ENCODE data around the gene AFF2.
"Not testable (repeated sequence)": the region's sequence is repeated elsewhere in the genome, so short reads cannot be mapped to it uniquely, and the experiment has no call there.

Gene AFF2

DNA sequence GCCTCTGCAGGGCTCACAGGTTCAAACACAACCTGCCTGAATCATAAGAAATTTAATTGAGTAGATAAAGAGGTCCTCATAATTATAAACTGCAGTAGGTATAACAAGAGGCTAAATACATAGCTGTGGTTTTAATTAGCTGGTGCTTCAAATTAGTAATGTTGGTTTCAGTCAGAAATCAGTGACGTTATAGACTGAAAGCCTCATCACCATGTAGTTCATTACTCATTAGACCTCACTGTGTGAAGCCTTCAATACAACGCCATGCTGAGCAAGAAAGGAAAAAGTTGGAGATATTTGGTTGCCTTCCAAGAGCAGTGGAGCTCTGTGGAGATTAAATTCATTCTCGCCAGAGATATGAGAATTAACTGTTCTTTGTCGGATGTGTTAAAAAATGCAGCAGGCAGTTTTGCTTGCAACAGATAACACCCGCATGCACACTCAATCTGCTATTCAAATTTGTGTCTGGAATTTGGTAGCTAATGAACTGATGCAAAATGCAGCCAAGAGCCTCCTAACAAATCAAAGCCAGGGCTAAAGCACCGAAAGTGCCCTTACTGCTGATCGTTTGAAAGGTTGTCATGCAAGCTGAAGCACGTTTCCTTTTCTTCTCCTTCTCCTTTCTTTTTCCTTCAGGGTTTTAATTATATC is 148.9 kb downstream of the AFF2 start:
- no peak for DNase-seq

DNA sequence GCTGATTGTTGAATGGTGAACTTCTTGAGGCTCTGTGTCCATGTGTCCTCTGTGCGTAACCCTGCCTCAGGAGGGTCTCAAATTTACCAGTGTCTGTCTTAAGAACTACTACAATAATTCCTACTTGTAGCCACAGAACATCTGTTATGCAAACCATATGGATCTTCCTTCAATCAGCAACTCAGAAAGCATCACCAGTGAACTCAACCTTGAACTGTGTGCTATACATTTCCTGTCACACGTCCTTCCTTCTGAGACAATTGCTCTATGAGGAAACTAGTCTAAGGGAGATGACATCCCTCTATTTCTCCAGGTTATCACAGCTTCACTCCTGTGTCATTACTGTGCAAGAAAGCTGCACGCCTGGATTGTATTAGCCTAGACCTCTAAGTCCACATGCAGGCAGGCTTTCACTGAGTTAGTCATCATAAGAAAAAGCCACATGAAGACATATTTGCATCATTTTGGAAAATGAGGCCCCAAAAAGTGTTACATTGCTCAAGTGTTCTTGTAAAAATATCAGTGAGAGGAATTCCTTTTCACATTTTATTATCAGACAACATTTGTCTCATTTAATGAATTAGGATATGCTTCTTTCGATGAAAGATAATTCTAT is 157.8 kb downstream of the AFF2 start:
- no peak for DNase-seq

DNA sequence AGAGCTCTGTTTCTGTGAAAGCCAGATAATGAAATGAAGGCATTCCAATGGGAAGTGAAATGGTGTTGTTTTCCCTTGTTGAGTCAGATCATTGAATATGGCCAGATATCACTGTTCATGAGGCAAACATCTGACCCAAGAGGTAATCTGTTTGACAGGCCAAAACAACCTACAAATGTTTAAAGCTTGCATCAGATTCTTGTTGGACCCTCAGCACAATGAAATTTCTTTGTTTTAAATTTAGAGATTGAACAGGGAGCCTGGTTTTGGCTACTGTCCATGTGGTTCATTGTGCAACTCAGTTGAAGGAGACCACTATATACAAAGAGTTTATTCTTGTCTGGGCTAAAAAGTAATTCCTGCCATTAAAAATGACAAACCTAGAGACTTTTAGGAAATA is 159.1 kb downstream of the AFF2 start:
- no peak for DNase-seq

DNA sequence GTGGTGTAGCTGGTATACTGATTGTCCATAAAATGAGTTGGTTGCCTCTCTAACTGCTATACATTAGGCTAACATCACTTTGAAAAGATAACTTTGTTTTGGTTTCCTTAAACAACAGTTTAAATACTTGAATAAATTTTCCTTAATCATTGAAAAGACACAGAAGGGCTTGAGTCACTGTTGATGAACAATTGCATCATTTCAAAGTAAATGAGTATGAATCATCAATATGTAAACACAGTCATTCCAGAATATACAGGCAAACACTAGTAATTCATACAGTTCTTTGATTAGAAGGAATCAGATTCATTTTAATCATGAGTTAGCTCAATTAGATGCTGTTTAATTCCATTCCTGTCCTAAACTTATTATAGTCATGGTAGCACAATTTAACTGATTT is 160.6 kb downstream of the AFF2 start:
- DNase-seq = no peak

DNA sequence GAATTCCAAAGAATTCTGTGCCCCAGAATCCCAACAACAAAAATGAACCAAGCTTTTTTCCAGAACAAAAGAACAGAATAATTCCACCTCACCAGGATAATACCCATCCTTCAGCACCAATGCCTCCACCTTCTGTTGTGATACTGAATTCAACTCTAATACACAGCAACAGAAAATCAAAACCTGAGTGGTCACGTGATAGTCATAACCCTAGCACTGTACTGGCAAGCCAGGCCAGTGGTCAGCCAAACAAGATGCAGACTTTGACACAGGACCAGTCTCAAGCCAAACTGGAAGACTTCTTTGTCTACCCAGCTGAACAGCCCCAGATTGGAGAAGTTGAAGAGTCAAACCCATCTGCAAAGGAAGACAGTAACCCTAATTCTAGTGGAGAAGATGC is 161.6 kb downstream of the AFF2 start:
- DNase-seq = no peak

DNA sequence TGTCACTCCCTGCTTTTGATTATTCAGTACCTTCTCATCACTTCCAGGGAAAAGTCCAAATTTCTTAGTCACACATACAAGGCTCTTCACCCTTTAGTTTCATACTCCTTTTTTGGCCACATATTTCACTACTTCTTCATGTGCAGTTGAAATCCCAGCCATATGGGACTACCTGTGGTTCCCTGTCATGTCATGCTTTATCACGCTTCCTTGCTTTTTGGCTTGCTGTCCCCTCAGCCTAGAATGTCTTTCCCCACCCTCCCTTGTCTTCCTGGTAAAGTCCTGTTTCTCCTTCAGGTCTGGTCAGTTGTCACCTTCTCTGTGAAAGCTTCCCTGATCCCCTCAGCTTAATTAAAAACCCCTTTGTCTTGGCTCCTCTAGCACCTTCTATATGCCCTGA is 163.8 kb downstream of the AFF2 start:
- DNase-seq = no peak

DNA sequence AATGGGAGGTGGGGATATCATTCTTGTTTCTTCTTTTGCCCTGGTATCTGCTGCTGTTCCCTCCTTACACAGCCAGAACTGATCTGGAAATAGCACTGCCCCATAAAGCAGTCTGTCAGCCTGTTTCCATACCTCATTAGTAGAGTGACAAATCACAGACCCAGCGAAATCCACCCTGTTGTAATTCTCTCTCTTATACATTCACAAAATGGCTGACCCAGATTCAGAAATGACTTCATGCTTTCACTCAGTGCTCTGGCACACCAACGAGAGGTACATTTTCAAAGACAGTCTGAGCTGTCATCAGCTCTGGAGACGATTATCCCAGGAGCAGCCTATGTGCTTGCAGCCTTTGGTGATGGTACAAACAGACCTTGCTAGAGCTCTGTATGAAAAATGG is 164.6 kb downstream of the AFF2 start:
- no peak for DNase-seq

DNA sequence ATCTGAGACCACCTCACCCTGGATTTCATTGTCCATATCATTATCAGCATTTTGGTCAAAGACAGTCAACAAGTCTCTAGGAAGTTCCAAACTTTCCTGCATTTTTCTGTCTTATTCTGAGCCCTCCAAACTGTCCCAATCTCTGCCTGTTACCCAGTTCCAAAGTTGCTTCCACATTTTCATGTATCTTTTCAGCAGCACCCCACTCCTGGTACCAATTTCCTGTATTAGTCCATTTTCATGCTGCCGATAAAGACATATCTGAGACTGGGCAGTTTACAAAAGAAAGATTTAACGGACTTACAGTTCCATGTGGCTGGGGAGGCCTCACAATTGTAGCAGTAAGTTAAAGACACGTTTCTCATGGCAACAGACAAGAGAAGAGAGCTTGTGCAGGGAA is 168.8 kb downstream of the AFF2 start:
- DNase-seq = not testable (repeated sequence)

DNA sequence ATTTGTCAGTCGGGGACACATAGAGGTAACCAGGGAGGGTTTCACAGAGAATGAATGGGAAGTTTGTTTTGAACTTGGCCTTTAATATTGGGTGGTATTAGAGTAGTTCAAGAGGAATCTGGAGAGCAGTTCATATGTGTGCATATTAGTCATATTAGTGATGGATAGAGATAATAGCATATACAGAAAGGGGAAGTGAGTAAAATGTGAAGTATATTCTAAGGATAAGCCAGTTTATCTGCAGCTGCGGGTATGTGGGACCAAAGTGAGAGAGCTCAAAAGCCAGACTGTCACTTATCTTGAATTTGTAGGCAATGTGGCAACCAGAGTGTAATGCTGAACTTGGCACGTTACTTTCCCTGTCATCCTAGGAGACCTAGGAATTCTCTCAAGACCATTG is 169.9 kb downstream of the AFF2 start:
- DNase-seq = no peak

DNA sequence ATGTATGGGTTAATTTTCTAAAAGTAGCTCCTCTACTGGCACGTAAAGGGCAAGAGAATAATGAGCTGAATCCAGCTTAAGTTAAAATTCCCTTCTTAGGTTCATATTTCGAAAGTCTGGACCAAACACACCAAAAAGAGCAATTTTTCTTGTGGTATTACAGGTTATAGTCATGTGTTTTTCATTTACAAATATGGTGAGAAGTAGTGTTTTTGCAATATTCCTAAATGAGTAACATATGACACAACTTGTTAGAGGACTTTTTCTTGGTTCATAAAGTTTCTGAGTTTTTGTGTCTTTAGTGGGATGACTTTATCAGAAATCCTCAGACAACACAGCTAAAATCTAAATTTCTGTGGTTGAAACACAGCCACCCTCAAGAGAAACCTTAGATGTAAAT is 172.1 kb downstream of the AFF2 start:
- DNase-seq = no peak

DNA sequence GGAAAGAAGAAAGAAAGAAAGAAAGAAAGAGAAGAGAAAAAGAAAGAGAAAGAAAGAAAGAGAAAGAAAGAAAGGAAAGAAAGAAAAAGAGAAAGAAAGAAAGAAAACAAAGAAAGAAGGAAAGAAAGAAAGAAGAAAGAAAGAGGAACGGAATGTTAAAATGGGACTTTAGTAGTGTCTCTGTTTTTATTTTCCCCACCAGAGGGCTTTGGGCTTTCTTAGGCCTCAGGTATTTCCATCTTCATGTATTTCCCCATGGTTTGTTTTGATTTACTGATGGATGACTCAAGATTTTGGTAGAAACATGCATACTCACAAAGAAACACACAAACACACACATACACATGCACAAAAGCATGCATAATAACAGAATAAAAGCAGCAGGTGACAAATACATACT is 181.2 kb downstream of the AFF2 start:
- no peak for DNase-seq

DNA sequence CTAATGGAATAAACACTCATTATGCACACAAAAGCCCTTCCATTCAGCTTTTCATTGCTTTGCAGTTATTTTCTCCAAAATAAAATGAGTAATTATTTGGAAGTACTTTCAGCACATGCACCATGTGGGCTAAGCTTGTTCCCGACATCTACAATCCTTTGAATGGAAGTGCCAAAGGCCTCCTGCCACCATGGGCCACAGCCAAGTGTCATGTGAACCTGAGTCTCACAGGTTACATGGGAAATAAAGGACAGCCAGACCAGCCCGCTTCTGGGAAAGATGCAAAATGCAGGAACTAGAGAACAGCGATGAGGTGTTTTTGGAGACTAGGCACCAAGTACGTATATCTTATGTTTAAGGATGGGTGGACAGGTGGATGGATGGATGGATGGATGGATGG is 181.8 kb downstream of the AFF2 start:
- no peak for DNase-seq

DNA sequence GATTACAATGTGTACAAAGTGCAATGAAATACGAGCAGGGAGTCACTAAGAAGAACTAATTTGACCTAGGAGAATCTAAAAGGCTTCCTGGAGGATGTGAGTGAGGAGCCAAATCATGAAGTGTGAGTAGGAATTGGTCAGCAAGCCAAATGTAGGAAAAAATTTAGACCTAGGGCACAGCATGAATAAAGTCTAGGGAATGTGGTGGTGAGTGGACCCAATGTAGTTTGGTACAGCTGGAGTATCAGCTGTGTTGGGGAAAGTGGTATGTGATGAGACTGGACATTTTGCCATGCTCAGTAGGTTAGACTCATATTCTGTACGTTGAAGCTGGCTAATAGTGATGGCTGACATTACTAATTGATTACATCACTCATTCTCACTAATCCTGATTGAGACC is 191.0 kb downstream of the AFF2 start:
- no peak for DNase-seq

DNA sequence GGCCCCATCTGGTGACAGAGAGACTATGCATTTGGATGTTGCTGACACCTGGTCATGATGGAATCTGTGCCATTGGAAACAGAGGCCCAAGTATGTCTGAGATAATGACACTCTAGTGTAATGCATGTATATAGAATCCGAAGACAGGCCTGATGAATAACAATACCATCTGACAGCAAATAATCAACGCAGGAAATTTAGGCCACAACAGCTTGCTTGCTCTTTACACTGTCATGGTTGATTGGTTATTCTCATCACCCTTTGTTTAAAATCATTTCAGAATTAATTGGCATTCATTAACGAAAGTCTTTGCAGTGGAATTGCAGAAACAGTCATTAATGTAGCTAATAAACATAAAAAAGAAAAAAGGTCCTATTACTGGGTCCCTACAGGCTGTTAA is 194.8 kb downstream of the AFF2 start:
- no peak for DNase-seq

DNA sequence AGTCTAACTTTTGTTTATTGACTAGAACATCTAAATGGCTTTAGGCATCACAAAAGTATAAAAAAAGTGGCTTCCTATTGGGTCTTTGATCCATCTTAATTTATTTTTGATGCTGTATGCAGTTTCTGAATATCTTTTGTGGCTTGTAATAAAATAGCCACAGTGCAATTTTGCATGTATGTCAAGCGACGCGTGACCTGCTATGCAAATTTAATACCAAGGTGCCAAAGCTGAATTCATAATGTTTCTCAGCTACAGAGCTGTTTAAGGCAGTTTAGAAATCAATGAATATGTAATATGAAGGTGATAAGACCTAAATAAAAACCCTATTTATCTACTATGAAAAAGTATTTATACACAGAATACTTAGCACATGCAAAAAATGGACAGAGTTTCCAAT is 197.8 kb downstream of the AFF2 start:
- no peak for DNase-seq

DNA sequence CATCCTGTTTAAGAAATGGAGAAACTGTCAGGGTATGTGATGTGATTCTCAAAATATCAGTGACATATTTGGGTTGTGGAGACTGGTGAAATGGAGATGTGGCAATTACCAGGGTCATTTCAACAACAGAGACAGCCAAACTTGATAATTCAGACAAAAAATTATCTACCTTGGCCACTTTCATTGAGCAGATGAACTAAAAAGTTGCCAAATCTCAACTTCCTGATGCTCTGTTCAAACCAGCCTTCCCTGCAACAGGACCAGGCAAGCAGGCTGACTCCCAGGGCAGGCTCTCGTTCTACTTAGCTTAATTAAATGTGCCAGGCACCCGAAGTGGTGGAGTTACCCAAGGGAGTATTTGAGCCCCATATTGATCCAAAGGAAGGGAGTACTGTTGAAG is 199.6 kb downstream of the AFF2 start:
- DNase-seq = no peak

DNA sequence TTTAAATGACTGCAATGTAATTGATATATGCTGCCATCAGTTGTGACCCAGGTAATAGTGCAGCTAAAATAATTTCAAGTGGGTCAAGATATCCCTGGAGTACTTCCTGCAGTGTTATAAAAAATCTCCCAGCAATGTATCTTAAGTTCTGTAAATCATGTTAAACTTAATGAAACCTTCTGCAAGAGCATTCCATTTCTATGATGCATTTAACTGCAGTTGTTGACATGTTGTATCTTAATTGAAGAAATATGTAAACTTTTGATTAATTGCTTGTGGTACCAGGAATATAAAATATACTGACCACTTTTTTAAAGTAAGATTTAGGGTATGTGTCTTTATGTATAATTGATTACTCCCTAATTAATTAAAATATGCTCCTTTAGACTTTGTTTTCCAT is 213.6 kb downstream of the AFF2 start:
- DNase-seq = no peak

DNA sequence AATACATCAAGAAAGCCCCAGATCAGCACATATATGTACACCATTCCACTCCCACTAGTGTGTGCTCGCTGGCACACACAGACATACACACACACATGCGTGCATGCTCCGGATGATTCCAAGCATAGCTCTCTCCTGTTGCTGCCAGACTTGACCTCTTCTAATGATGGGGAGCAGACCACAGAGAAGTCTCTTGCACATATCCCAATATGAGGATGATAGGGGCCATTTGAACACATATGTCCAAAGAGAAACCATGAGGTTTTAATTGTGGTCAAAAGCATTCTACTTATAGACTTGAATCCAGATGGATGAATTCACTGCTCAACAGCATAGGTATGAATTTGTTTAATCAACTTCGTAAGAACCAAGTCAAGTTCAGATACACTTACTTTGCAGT is 214.9 kb downstream of the AFF2 start:
- DNase-seq = no peak

DNA sequence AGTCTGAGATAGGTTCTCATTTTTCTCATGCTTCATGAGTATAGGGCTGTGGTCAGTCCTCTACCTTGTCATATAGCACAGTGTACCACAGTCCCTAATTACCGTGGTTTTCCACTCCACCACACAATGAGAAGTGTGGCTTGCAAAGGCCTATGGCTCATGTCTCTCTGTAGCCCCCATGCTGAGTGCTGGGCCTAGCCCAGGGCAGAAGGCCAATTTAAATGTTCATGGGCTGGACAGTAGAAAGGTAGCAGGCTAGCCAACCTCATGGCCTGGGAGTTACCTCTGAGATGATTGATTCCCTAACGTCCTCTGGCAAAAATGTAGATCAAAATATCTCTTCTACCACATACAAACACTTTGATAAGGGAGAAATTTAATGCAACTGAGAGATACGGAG is 222.5 kb downstream of the AFF2 start:
- DNase-seq = no peak

DNA sequence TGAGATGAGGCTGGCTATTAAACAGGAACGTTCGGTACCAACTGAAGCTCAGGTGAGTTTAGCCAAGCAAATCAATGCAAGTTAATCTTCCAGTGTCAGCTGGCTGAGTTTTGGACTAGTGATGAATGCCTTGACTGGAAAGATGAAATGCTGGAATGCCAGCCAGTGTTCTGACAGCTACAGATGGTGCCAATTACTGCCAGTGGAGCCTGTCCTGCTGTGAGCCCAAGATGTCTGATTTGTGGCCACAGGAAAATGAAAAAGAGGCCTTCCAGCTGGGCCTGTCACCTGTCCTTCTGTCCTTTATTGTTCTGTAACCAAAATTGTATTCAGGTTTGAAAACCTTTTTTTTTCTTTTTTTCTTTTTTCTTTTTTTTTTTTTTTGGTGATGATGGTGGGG is 223.1 kb downstream of the AFF2 start:
- no peak for DNase-seq

DNA sequence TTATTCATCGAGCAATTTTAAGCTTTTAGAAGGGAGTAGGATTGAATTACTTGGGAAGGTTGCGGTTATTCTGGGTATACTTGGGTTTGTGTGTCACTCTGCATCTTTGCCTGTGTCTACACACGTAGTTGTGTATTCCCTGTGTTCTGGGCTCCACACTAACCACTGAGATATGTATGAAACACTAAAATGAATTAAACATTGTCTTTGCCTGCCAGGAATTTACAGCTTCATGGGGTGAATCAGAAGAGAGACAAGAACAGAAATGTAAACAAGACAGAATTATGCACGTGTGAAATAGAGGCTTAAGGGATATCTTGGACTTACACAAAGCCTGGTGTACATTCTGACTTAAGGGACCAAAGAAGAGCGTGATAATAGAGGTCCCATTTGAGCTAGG is 228.5 kb downstream of the AFF2 start:
- no peak for DNase-seq

DNA sequence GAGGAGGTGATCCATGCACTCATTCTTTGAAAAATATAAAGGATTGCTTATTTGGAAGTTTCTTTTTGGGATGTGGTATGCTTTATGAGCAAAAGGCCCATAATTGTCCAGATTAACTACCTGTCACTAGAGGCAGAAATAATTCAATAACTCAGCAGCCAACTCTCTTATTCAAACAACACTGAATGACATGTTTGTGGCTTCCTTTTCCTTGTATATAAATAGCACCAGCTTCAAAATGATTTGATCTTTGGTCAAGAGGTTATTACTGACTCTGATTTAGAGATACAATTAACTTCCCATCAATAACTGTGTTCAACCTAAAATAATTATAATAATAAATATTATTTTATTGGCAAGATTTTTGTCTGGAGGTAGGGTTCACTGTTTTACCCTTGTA is 232.3 kb downstream of the AFF2 start:
- DNase-seq = no peak

DNA sequence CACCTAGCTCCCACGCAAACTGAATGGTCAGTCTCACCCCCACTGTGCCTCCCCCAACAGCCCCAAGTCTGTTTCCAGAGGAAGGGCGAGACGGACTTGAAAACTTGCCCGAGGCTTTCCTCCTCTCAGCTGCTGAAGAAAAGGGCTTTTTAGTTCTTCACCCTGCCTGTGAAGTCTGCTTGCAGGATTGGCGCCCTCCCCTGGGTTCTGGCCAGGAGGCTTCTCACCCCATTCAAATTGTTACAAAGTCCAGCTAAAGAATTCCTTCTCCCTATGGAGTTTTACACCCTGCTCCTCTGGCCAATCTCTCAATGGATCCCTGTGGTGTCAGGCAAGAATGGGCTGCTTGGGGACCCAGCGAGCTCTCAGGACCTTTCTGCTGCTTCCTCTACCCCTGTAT is 241.0 kb downstream of the AFF2 start:
- DNase-seq = no peak

DNA sequence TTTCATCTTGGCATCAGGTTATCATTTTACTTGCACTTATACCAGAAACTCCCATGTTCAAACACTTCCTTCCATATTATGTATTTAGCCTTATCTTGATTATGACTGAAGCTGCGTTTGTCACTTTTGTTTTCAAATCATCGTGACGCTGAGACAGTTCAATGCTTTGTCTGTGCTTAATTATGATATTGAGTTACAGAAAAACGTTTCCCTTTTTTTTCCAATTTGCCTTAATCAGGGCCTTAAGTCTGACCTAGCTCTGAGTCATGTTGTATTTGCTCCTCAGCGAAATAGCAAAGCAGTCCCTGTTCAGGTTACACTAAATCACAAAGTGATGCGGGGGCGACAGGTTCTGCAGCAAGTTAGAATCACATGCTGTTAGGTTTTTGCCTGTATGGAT is 254.7 kb downstream of the AFF2 start:
- no peak for DNase-seq

DNA sequence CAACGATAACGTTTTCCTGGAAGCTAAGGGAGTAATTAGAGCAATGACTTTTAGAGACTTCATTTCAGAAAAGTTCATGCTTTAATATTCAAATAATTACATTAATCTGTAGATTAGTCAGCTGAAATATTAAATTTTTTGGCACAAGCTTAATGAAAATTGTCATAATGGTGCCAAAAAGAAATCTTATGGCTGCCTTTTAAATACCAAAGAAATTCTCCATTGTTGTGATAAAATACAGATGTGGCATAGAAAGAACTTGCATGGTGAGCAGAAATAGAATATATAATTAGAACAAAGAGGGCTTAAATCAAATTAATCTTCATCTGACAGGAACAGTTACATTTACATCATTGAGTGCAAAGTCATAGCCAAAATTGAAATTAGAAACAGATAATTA is 263.5 kb downstream of the AFF2 start:
- DNase-seq = no peak

DNA sequence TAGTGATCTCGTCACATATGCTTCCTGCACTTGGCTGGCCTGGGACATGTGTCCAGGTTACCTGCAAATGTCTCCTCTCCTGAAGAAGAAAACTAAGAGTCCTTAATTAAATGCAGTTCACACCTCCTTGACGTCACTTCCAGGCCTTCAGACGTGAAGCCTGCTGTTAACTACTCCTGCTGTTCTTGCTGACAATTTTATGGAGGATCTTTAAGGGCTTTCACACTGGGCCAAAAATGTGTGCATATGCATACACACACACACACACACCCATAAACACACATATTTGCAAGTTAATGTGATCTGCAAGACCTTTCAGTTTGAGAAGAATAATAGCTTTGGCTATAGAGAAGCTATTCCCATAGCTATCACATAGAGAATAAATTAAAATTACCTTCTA is 267.9 kb downstream of the AFF2 start:
- no peak for DNase-seq
